ENCODE results near the gene CFAP46. TPM values are rescaled to one million over a fixed set of nuclear protein-coding genes. Genes with fewer than 3 reads are reported as not detected.
"Not testable (repeated sequence)": the region's sequence is repeated elsewhere in the genome, so short reads cannot be mapped to it uniquely, and the experiment has no call there.

The CFAP46 gene
- total RNA-seq, 2 experiments from 2014 or later, result 1.1 to 1.5 TPM

DNA sequence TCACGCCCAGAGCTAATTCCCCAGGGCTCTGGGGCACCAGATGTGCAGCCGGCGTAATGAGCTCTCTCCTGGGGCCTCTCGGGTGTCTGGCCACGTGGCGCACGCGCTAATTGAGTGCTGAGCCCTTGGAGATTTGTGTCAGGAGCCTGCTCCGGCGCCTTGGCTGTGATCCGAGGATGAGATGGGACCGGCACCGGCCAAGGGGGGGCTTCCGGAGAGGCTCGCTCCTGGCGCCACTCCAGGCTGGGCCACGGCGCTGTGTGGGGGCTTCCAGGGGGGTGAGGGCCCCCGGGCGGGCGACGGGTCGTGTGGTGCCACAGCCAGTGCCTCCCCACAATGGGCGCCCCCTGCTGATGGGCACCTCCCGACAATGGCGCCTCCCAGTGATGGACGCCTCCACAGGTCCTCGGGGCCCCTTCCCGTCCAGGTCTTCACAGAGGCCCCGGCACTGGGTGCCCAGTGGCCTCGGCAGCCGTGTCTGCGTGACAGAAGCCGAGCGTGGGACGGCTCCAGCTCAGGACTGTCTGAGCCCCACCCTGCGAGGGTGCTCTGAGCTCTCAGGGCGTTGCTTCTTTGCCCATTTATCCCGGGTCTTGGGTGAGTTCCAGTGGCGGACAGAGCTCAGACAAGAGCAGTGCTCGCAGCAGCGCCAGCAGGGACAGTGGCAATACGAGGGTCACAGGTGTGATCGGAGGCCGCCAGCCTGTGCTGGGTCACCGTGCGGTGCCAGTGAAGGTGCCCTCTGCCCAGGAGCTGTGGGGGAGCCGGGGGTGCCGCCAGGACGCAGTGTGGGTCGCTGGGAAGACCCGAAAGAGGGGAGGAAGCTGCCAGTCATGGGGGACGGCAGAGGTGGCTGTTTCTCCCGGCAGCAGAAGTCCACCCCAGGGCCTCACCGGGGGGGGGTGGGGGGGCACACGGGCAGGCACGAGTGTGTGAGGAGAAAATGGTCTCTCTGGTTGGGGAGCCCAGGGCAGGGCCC lies 148.2 kb downstream of the CFAP46 start:
- DNase-seq, result no peak
- H3K27ac Mint-ChIP-seq, result no peak overlapping the region
- H3K27me3 Mint-ChIP-seq, result peaks cover 13% of the 10 kb centered on the region
- no peaks in the 10 kb centered on the region for H3K9me3 Mint-ChIP-seq
- H3K4me1 Mint-ChIP-seq, result no peaks in the 10 kb centered on the region
- no peaks in the 10 kb centered on the region for H3K36me3 Mint-ChIP-seq
- H3K4me3 Mint-ChIP-seq, result no peak overlapping the region

DNA sequence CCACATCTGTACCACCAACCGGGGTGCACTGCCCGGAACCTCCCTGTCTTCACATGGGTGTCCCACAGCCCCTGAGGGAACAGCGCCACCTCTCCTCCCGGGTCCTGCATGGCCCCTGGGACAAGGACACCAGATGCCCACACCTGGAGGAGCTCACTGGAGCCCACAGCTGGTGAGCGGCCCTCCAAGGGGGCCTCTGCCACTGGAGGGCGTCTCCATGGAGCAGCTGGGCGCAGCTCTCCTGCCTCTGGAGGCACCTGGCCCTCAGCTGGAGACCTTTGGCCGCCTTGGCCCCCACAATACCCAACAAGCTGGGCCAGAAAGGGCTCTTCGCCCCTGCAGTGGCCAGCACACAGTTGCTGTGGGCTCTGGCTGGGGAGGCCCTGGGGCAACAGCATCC lies 149.2 kb downstream of the CFAP46 start:
- Mint-ChIP-seq H3K27me3 (peaks cover 17% of the 10 kb centered on the region), H3K4me1 (no peaks in the 10 kb centered on the region), H3K27ac (no peak overlapping the region), H3K9me3 (no peaks in the 10 kb centered on the region), H3K36me3 (no peaks in the 10 kb centered on the region), H3K4me3 (no peak overlapping the region)
- DNase-seq, result no peak

DNA sequence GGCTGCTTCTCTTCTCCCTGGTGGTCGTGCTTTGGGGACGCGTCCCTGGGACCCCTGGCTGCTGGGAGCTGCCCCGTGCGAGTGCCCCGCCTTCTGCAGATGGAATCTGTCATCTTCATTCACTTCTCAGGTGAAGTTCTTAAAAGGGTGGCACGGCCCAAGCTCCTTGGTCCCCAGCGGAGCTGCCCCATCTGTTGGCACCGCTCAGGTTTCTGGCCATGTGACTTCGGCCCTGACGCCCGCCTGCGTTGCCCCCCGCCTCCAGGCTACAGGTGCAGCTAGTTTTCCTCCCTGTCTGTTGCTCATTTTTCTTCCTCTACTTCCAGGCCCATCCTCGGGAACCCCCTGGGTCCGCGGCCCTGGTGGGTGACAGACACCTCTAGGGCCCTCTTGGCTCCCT lies 149.6 kb downstream of the CFAP46 start:
- no peaks in the 10 kb centered on the region for H3K36me3 Mint-ChIP-seq
- H3K27ac Mint-ChIP-seq, result no peak overlapping the region
- no peaks in the 10 kb centered on the region for H3K9me3 Mint-ChIP-seq
- H3K4me3 Mint-ChIP-seq, result no peak overlapping the region
- no peaks in the 10 kb centered on the region for H3K4me1 Mint-ChIP-seq
- DNase-seq, result no peak
- H3K27me3 Mint-ChIP-seq, result peaks cover 17% of the 10 kb centered on the region

DNA sequence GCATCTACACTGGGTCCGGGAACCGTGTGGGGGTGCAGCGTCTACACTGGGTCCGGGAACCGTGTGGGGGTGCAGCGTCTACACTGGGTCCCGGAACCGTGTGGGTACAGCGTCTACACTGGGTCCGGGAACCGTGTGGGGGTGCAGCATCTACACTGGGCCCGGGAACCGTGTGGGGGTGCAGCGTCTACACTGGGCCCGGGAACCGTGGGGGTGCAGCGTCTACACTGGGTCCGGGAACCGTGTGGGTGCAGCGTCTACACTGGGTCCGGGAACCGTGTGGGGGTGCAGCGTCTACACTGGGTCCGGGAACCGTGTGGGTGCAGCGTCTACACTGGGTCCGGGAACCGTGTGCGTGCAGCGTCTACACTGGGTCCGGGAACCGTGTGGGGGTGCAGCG lies 150.3 kb downstream of the CFAP46 start:
- not testable (repeated sequence) for H3K4me3 Mint-ChIP-seq, H3K4me1 Mint-ChIP-seq, H3K9me3 Mint-ChIP-seq, DNase-seq, H3K36me3 Mint-ChIP-seq, H3K27ac Mint-ChIP-seq
- peaks cover 17% of the 10 kb centered on the region for H3K27me3 Mint-ChIP-seq

DNA sequence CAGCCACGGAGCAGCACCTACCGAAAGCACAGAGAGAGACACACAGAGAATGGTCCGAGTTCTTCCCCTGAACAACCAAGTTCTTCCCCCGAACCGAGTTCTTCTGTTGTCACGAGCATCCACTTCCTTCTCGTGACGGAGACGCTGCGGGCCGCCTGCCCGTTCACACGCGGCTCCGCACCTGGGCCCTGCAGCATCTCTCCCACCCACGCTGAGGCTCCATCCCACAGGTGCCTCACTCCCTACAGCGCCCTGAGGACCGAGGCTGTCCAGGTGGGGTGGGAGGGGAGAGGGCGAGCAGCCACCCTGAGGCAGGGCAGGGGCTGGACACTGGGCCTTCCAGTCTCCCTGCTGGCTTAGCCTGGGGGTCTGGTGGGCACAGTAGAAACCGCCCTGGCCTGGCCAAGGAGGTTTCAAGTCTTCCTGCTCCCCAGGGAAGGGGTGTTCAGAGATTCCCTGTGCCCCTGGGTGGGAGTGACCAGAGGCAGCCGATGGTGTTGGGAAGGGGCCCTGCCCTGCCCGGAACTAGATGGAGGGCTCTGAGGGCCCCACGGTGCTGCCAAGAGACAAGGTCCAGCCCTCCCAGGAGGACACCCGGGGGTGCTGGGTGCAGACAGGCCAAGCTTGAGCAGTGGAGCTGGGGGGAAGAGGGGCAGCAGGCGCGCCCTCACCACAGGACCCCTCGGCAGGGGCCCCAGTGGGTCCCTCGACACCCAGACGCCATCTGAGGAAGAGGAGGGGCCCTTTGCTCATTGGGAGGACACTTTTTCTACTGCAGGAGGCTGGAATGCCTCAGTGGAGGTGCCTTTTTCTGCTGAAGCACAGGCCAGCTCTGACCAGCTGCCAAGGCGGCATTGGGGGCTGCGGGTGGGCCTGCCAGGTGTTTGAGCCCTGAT lies 151.2 kb downstream of the CFAP46 start:
- Mint-ChIP-seq H3K9me3 (no peaks in the 10 kb centered on the region), H3K36me3 (no peaks in the 10 kb centered on the region), H3K27ac (no peak overlapping the region), H3K4me3 (no peak overlapping the region), H3K27me3 (peaks cover 19% of the 10 kb centered on the region), H3K4me1 (no peaks in the 10 kb centered on the region)
- DNase-seq, result no peak

DNA sequence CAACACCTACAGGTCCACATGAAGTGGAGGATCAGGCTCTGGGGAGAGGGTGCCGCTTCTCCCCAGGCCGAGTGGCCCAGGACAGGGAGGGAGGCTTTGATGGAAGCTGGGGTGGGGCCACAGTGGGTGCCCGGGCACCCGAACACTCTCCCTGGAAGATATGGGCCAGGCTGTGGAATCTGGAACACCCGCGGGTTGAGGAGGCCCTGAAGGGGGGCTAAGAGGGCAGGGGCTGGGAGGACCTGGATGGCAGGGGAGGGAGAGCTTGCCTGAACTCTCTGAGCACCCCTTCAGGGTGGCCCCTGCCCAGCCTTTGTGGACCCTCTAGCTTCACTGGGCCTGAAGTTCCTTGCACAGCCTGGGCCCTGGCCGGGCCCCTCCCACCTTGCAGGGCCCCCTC lies 151.9 kb downstream of the CFAP46 start:
- DNase-seq, result no peak
- no peaks in the 10 kb centered on the region for H3K9me3 Mint-ChIP-seq
- no peak overlapping the region for H3K27ac Mint-ChIP-seq
- H3K36me3 Mint-ChIP-seq, result no peaks in the 10 kb centered on the region
- no peaks in the 10 kb centered on the region for H3K4me1 Mint-ChIP-seq
- H3K27me3 Mint-ChIP-seq, result peaks cover 20% of the 10 kb centered on the region
- H3K4me3 Mint-ChIP-seq, result no peak overlapping the region

DNA sequence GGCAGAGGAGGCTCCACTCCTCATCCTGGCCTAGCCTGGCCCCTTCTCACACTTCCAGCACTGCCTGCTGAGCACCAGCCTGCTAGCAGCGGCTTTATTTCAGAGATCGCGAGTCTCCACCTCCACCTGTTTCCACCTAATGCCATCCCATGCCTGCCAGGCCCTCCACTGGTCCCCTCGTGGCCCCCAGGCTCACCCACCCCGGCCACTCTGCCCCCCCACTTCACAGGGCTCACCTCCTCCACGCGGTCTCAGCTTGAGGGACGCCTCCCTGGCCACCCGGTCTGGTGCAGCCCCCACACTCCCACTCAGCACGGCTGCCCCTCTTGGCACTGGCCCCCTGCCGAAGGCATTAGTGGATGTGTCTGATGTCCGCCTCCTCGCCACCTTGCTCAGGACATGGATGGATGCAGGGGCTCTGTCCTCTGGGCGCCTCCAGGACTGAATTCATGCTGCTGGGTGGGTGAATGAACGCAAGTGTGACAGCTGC lies 152.7 kb downstream of the CFAP46 start:
- DNase-seq, result no peak
- H3K27ac Mint-ChIP-seq, result no peak overlapping the region
- H3K4me3 Mint-ChIP-seq, result no peak overlapping the region
- peaks cover 26% of the 10 kb centered on the region for H3K27me3 Mint-ChIP-seq
- no peaks in the 10 kb centered on the region for H3K9me3 Mint-ChIP-seq
- no peaks in the 10 kb centered on the region for H3K4me1 Mint-ChIP-seq
- H3K36me3 Mint-ChIP-seq, result no peaks in the 10 kb centered on the region

DNA sequence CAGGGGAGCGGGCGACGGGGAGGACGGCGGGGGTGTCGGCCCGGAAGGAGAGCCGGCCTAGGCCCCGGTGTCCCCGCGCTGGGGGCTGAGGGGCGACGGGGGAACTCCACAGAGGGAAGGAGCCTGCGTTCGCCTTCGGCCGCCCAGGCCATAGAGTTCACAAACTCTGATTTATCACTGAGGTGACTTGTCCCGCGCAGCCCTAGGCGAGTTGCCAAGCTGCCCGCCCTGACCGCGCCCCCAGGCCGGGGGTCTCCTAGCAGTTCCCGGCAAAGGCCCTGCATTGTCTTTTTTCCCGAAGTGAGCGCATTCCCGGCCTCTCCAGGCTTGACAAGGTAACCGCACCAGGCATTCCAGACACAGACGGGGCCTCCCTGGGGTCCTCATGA lies 153.5 kb downstream of the CFAP46 start:
- Mint-ChIP-seq H3K4me1 (no peaks in the 10 kb centered on the region), H3K27me3 (peaks cover 31% of the 10 kb centered on the region), H3K36me3 (no peaks in the 10 kb centered on the region), H3K9me3 (no peaks in the 10 kb centered on the region), H3K27ac (no peak overlapping the region), H3K4me3 (no peak overlapping the region)
- DNase-seq, result no peak

DNA sequence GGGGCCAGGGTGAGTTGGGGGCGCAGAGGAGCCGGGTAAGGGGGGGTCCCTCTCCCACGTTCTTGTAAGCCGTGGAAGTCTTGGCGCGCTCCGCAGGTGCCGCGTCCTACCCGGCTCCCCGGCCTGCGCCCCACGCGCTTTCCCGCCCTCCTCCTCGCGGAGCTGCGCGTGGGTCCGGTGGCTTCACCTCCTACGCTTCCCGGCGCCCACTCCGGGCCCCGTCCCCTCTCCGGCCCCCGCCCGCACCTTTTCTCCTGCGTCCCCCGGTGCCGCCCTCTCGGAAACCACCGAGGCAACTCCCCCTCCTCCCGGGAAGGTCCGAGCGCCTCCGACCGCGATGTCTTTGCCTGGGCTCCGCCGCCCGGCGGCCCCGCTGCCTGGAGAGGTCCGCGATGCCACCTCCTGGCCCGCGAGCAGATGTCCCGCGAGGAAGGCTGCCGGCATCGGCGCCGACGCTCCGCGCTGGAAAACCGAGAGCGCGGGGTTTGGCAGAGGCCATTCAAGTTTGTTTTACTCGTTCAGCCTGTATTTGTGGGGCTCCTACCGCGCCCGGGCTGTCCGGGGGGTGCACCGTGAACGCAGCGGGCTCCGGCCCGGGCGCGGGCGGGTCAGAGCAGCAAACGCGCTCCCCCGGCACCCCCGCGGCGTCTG lies 154.1 kb downstream of the CFAP46 start:
- DNase-seq, result no peak
- Mint-ChIP-seq H3K9me3 (no peaks in the 10 kb centered on the region), H3K27ac (no peak overlapping the region), H3K36me3 (peaks cover 4% of the 10 kb centered on the region), H3K4me1 (no peaks in the 10 kb centered on the region), H3K4me3 (no peak overlapping the region), H3K27me3 (peaks cover 36% of the 10 kb centered on the region)

DNA sequence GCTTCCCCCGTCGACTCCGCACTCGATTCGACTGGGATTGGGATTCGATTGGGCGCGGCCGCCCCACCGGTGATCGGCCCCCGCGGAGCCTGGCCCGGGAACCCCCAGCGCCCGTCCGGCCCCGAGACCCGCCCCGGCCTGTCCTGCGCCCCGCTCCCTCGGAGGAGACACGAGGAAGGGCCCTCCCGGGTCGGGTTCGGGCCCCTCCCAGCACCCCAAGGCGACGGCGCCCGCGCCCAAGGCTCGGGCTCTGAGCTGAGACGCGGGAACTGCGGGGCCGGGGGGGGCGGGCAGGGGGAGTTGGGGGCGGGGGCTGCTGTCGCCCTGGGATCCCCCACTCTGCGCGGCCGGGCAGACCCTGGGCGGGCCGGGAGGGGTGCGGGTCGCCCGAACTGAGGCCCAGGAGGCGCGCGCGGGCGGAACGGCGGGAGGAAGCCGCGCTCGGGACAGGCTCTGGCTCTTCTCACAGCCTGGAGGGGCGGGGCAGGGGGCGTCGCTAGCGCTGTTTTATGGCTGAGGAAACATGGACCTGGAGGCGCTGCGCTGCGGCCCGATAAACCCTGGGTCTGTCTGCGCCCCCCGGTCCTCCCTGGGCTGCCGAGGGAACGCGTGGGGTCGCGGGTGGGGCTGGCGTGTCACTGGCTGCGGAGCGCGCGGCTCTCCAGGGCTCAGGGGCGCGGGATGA lies 154.7 kb downstream of the CFAP46 start:
- Mint-ChIP-seq H3K9me3 (no peaks in the 10 kb centered on the region), H3K27ac (no peak overlapping the region), H3K4me1 (no peaks in the 10 kb centered on the region), H3K27me3 (peaks cover 43% of the 10 kb centered on the region), H3K36me3 (peaks cover 8% of the 10 kb centered on the region), H3K4me3 (no peak overlapping the region)
- DNase-seq, result no peak

DNA sequence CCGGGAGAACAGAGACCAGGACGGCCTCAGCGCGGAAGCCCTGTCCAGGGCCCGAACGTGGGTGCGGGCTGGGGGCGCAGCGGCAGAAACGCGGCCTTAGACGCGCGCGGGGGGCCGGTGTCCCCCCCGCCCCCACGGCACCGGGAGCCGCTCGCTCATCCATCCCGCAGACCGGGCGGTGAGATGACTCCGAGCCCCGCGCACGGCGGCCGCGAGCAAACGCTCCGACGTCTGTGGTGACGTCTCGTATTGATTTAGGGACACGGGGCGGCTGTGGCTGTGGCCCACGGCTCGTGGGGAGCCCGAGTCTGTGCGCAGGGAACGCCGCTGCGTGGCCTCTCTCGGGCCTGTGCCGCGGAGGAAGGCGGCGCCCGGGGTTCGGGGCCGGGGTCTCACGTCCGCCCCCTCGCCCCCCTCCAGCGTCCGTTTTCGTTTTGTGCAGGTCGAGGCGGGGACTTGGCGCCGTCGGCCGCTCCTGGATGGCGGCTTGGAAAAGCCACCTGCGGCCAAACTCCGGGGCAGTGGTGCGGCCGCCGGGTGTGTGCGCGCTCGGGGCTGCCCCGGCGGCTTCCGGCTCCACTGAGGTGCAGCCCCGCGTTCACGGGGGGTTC lies 155.4 kb downstream of the CFAP46 start:
- Mint-ChIP-seq H3K4me3 (no peak overlapping the region), H3K27me3 (peaks cover 43% of the 10 kb centered on the region), H3K27ac (no peak overlapping the region), H3K9me3 (no peaks in the 10 kb centered on the region), H3K4me1 (no peaks in the 10 kb centered on the region), H3K36me3 (peaks cover 9% of the 10 kb centered on the region)
- no peak for DNase-seq

DNA sequence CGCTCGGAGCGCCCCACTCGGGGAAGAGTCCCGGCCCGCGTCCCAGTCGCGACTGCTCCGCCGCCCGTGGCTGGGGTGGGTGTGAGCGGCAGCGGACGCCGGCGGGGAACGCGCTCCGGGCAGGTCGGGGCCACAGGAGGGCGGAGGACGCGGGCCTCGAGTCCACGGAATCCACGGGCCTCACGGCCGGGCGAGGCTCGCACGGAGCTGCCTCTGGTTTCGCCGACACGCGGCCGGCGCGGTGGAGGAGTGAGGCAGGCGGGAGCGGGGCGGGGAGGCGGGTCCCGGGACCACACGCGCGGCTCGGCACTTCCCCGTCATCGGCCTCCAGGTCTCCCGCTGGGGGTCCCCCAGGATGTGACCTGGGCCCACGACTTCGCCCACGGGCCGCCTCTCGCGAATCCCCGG lies 155.9 kb downstream of the CFAP46 start:
- no peak for DNase-seq
- H3K9me3 Mint-ChIP-seq, result no peaks in the 10 kb centered on the region
- peaks cover 43% of the 10 kb centered on the region for H3K27me3 Mint-ChIP-seq
- H3K27ac Mint-ChIP-seq, result no peak overlapping the region
- no peaks in the 10 kb centered on the region for H3K4me1 Mint-ChIP-seq
- no peak overlapping the region for H3K4me3 Mint-ChIP-seq
- peaks cover 14% of the 10 kb centered on the region for H3K36me3 Mint-ChIP-seq

DNA sequence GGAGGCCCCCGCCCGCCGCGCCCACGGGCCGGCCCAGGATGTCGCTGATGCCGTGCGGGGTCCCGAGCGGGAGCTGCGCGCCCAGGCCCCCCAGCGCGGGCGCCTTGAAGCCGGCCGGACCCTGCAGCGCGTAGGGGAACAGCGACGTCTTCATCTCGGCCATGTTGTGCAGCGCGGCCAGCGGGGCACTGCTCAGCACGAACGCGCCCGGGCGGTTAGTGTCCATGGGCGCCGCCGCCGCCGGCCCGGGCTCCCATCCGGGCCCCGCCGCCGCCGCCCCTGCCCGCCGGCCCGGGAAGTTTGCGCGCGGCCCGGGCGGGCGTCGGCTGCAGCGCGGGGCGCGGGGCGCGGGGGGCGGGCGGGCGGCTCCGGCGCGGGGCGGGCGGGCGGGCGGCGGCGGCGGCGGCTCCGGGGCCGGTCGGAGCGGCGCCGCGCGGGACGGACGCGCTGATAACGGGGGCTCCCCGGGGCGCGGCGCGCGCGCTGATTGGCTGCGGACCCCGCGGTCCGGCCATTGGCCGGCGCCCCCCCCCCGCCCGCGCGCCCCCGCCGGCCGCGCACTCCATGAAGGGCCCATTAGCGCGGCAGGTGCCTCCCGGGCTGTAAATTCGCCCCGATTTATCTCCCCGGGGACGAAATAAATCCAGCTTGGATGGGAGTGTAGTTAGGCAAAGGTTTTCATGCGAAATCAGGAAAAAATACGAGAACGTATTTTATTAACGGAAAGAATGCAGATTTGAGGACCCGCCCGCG lies 156.5 kb downstream of the CFAP46 start, which contains the start of gene NKX6-2:
NKX6-2 (minus strand) TSS at position 425 of the 753 bp plus-strand sequence; CDS start at position 226, 199 bp downstream.
- Mint-ChIP-seq H3K27ac (no peak within 1 kb of the TSS), H3K27me3 (peaks cover 42% of the 10 kb centered on the region), H3K4me3 (no peak within 1 kb of the TSS), H3K9me3 (no peaks in the 10 kb centered on the region), H3K4me1 (no peaks in the 10 kb centered on the region), H3K36me3 (peaks cover 18% of the 10 kb centered on the region)
- DNase-seq, result no peak

All from activated naive CD8-positive, alpha-beta T cell treated with anti-CD3 and anti-CD28 coated beads for 36 hours (primary cell).